Retina (tissue), 1 donor: ENCODE data around the gene MAGIX.
"Not testable (repeated sequence)": the region's sequence is repeated elsewhere in the genome, so short reads cannot be mapped to it uniquely, and the experiment has no call there.

Experiments used
- DNase-seq: peaks from one replicate; pipeline ENCODE4 v3.0.0-alpha.2; 2016

MAGIX gene

GRCh38 chrX:49163555-49164419, 1.2 kb downstream of the MAGIX start:
- DNase-seq: peak; percentile 89

DNA sequence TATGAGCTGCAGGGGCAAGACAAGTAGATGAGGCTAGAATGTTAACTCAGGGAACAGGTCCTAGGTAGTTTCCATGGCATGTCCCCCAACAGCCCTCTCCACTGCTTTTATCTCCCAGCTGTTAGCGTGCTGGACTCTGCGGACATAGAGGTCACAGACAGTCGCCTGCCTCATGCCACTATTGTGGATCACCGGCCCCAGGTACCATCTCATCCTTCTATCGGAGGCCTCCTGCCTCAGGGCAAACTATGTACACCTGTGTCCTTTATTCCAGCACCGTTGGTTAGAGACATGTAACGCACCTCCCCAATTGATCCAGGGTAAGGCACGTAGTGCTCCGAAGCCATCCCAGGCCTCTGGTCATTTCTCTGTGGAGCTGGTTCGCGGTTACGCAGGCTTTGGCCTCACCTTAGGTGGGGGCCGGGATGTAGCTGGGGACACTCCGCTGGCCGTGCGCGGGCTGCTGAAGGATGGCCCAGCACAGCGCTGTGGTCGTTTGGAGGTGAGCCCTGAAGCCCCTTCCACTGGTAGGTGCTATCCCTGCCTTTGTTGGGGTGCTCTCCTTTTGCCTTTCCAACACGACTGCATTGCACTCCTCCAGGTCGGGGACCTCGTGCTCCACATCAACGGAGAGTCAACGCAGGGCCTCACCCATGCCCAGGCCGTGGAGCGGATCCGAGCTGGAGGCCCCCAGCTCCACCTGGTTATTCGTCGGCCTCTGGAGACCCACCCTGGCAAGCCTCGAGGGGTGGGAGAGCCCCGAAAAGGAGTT, 2.2 kb downstream of the MAGIX start:
- DNase-seq: no peak

DNA sequence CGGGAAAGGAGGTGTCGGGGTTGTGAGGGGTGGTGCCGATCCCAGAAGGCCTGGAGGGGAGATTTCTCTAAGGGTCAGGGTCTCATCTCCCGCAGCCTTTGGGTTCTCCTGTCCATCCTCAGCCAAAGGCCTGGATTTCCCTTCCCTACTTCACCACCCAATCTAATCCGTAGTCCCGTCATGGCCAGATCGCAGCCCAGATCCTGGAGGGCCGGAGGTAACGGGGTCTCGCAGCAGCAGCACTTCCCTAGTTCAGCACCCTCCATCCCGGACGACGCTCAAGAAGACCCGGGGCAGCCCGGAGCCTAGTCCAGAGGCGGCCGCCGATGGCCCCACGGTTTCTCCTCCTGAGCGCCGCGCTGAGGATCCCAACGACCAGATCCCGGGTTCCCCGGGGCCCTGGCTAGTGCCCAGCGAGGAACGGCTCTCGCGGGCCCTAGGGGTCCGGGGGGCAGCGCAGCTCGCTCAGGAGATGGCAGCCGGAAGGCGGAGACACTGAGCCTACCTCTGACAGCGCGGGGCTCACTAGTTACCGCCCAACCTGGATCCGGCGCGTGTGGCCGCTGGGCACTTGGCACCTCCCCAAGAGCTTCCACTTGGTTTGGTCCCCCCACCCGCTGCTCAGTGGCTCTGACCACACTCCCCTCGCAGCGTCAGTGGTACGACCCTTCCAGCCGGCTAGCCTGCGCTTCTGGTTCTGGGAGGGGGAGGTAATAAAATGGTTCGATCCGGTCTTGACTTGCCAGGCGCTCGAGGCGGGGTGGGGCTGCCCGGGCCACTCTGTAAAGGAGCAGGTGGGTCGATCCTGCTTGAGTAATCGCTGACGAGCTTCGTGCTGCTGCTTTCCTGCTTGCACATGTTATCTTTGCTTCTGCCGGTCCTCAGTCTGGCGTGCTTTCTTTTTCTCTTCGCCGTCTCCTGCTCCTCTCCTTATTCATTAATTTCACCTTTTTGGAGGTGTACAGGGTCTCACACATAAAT, 3.6 kb downstream of the MAGIX start:
- DNase-seq: peak; percentile 85

DNA sequence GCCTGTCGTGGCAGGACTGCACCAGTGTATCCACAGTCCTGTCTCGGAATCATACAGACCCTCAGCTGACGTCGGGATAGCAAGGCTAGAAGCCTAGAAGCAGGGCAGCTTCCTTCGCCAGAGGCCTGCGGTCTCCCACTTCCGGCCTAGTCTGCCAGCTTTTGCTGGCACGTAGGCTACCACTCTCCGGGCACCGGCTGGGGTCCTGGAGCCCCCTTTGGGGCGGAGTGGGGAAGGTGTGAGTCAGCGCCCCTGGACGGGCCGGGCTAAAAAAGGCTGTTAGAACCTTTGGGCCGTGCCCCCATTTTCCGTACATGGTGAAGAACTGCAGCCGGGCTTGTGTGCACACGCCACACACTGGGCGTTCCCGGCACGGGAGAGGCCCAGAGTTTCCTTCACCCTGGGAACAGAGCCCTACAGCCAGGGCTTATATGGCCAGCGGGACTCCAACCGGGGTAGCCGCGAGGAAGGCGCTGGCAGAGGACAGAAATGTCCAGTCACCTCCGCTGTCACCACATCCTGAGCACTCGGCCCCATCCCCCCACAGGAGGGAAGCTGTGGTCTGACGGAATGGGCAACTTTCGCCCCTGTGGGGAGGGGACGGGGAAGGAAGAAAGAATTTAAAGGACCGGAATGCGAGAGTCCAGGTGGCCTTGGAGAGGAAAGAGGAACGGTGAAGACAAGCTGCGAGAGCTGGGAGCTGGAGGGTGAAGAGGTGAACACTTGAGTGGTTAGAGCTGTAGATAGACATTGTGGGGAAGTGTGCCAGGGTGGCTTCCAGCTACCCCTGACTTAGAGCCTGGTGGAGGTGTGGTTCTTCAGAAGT, 4.6 kb downstream of the MAGIX start:
- peak; percentile 67 for DNase-seq

DNA sequence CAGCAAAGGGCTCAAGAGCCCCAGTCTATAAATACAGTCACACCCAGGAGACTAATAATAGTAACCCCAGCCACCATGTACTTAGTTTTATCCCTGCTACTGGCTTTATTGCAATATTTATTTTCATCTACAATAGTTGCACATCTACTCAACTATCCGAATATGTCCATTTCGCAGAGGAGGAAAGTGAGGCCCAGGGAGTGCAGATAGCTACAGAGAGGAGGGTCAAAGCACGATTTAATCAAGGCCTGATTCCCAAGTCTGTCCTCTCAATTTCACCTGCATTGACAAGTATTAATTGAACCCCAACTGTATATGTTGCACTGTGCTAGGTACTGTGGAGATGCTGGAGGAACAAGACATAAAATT, 5.2 kb downstream of the MAGIX start:
- DNase-seq: no peak

DNA sequence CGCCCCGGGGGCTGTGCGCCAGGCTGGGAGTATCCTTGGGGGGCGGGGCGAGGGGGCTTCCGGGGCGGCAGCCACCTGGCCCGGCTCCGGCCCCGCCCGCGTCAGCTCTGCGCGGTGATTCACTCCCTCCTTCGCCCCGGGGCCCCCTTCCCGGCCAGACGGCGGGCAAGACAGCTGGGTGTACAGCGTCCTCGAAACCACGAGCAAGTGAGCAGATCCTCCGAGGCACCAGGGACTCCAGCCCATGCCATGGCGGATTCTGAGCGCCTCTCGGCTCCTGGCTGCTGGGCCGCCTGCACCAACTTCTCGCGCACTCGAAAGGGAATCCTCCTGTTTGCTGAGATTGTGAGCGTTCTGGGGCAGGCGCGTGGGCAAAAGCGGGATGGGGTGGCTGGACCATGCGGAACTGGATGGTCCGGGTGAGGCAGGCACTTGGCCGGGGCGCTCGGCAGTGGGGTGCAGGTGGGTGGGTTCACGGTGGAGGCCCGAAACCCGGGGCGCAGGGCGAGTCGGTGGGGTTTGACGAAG, 9.3 kb downstream of the MAGIX start, which contains the start of gene PLP2:
PLP2 (plus strand) TSS at position 147 of the 528 bp plus-strand sequence; CDS start at position 250, 103 bp downstream.
- DNase-seq: peak; percentile 48

DNA sequence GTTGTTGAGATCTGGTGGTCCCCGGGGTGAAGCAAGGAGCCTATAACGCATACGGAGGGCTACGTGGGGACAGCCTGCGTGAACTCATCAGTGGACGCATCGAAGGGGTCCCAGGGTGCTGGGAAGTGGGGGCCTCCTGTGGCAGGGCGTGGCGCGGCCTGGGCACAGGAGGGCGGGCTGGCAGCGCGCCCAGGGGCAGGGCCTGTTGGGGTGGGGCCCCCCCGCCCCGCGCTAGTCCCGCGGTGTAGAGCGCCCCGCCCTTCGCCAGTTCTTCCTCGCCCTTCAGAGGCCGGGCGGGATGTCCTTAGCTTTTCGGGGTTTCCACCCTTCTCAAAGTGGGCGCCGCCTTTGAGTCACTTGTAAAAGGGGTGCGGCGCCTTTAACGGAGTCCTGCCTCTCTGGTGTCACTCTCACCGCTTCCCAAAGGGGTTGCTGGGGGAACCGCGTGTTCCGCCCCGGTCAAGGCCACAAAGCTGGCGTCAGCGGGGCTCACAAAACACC, 9.8 kb downstream of the MAGIX start:
- no peak for DNase-seq

- DNase-seq: not testable (repeated sequence)
Observed at GRCh38 chrX:49173544-49173943, 11.0 kb downstream of the MAGIX start.

DNA sequence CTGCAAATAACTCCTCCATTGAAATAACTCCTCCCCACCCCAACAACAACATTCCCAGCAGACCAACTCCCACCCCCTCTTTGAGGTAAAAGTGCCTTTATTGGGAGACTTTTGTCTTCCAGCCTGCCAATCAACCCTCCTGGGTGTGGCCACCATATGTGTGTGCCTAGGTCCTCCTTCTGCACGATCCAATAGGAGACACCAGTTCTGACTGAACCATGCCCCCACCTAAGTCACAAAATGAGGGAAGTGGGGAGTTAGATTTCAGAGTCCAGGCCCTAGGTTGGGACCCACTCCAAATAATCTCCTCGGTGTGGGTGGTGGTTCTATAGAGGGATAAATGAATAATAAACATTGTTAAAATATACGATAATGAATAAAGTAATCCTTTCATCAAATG, 12.2 kb downstream of the MAGIX start:
- no peak for DNase-seq

DNA sequence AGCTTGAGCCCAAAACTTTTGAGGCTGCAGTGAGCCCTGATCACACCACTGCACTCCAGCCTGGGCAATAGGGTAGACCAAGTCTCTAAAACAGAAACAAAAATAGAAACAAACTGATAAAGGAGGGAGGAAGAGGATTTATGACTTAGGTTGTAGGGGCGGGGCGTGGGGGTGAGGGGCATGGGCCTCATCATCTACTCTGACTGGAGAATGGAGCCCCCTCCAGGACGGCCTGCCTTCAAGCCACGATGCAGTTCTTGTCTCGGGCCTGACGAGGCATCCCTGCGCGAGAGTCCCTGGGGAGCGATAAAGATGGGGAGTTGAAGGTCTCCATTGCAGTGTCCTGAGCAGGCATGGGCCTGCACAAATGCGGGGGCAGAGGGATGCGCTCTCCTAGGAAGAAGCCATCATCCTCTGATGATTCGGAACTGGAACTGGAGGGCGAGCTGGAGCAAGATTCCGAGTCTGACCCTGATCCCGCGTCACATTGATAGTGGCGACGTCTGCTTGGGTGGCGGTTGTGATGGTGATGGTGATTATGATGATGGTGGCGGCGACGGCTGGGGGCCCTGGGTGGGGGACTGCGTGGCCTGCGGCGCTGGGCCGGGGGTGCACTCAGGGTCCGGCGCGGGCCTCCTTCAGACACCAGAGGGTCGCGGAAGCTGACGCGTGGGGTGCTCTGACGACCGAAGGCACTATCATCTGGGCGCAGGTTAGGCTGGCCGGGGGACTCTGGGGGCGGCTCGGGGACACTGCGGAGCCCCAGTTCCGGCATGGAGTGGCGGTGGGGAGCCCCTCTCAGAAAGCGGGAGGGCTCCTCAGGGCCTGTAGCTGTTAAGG, 13.1 kb downstream of the MAGIX start:
- no peak for DNase-seq

DNA sequence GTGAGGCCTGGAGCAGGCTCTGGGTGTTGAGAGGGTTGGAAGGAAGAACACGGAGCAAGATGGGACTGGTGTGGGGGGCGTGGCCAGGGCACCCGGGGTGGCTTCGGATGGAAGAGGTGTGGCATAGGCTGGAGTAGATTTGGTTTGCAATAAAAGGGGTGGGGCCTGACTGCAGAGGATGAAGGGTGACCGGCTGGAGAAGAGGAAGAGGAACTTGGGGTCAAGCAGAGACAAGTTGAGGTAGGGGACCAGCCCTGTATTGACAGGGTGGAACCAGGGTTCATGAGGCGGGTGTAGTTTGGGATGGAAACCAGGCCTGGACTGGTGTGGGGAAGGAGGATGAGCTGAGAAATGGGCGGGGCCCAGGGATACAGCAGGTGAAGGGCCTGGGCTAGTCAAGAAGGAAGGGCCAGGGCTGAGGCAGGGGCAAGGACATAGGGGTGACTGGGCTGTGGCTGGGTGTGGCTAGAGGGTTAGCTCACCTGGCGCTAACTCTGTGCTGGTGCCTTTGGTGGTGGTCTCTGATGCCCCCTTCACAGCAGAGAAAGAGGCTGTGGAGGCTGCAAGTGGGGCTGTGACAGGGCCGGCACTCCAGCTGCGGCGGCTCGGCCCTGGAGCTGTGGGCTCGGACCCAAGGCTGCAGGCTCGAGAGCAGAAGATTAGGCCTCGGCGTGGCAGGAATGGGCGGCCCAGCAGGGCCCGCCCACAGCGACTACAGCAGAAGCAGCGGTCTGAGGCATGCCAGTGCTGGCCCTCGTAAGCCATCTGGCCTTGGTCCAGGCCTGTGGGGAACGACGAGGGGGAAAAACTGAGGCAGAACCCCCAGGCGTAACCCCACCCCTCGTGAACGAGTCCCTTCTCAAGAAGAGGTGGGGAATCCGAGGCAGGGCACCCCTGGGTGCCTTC, 14.1 kb downstream of the MAGIX start:
- no peak for DNase-seq

DNA sequence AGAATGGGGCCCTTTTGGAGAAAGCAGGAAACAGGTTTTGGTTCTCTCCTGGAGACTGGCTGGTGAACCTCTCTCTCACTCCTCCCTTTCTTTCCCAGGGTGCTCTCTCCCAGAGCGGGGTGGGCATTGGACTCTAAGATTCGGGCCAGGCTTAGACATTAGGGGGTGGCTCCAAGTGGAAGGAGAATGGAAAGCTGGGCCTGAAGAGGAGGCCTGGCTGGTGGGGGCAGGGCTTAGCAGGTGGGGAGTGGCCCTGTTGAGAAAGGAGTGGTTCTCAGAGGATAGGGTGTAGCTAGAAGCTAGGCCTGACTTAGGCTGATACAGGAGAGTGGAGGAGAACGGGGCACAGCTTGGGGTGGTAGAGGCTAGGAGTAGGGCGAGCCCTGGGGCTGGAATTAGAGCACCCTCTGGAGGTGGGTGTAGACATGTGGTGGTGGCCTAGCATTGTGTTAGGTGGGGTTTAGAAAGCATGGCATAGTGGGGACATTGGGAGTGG, 14.8 kb downstream of the MAGIX start:
- no peak for DNase-seq

DNA sequence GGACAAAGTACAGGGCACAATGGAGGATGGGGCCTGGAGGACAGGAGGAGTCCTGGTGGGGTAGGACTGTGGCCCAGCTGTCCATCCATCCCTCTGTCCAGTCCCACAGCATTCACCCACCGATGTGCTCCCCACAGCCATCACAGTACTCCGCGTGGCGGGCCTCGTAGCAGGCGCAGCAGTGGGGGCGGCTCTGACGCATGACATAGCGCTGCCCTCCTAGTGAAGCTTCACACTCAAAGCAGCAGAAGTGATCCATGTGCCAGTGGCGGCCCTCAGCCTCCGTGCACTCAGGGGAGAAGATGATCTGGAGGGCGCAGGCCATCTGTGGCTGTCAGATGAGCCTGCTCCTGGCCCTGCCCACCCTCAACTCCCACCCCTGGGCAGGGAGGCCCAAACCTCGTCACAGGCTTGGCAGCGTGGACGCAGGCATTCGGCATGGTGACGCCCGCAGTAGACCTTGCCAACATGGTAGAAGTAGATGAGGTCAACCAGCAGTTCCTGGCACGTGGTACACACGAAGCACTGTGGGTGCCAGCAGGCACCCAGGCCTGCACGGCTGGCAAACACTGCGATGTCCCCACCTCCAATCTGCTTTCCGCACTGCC, 15.4 kb downstream of the MAGIX start:
- DNase-seq: no peak

DNA sequence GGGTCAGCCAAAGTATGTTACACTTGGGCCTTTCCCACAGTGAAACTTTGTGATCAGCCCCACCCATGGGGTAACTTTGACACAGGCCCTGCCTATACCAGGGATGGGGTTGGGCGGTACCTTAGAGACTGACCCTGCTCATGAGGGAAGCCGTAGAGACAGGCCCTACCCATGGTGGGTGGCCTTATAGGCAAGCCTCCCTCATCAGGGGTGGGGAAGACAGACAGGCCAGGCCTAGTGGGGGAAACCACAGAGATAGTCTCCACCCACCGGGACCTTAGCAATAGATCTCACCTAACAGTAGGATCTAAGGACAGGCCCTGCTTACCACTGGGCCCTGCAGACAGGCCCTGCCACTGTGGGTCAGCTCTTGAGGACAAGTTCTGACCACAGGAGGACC, 16.0 kb downstream of the MAGIX start:
- DNase-seq: no peak

DNA sequence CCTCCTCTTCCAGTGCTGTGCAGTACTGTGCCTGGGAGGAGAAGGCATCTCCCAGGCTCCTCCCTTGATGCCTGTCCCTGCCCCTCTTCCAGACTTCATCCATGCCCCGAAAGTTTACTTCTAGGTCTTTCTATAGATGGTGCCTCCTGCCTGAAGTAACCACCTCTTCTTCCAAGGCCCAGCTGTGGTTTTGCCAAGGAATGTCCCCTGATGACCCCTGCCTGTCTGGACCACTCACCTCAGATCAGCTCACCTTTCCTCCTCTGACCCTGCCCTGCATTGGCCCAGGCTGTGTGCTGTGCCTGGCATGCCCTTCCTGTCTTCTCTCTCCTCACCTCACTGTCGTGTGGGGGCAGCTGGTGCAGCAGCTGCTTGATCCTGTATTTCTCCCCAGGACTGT, 16.8 kb downstream of the MAGIX start:
- DNase-seq: no peak

- DNase-seq: no peak
Observed at GRCh38 chrX:49183701-49184281, 21.2 kb downstream of the MAGIX start.

GRCh38 chrX:49184294-49185281, 22.0 kb downstream of the MAGIX start:
- peak; percentile 78 for DNase-seq
